Dedifferentiated amniotic fluid mesenchymal stem cell (primary cell): ENCODE data around the gene CAPN3.

Experiments used
- DNase-seq: peaks from one replicate; pipeline ENCODE4 v3.0.0-alpha.2; 2016; ENCODE audit errors: extremely low spot score

Gene CAPN3

GRCh38 chr15:42356851-42357250, 2.5 kb upstream of the CAPN3 start:
- DNase-seq, result no peak

DNA sequence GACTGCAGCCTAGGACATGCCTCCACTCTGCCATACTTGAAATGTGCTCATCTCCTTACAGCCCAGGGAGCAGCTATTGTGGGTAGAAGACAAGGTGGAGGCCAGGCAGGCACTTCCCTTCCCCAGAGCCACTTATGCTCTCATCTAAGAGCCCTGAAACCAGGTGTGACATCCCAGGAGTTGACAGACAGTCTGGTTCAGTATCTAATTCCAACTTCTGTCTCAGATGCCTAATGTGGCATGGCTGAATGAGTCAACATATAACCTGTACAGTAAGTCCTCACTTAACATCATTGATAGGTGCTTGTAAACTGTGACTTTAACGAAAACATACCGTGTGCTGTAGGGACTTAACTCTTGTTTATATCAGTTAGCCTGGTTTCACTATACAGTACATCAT, 1.2 kb upstream of the CAPN3 start:
- no peak for DNase-seq

GRCh38 chr15:42359985-42360384, 684 bp downstream of the CAPN3 start:
- DNase-seq, result no peak

GRCh38 chr15:42360535-42361112, 1.3 kb downstream of the CAPN3 start:
- DNase-seq, result no peak

DNA sequence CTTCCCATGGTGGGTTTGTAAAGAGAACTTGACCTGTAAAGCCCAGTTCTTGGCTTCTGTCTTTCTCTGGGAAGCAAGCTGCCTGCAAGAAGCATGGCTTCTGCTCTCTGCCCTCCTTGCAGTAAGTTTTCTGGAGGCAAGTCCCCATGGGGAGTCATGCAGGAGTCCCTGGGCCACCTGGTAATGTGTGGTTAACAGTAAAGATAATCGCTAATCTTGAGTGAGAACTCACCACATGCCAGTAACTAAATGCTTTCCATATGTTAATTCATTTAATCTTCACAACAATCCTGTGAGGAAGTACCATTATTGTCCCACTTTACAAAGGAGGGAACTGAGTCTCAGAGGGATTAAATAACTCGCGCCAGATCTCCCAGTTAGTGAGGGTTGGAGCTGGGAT, 4.2 kb downstream of the CAPN3 start:
- DNase-seq, result no peak

DNA sequence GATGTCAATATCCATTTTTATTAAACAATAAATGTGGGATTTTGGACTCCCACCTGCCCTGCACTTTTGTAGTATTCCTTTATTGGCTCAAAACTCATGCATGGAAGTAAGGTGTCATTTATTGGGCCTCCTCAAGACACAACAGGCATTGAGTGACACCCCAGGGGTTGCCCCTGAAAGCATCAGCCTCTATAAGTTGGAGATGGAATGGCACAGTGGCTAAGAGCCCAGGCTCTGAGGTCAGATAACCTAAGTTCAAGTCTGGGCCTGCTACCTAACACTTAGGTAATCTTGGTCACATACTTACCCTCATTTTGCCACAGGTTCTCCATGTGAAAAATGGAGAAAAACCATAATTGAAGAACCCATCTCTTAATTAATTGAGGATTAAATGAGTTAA, 4.6 kb downstream of the CAPN3 start:
- no peak for DNase-seq

DNA sequence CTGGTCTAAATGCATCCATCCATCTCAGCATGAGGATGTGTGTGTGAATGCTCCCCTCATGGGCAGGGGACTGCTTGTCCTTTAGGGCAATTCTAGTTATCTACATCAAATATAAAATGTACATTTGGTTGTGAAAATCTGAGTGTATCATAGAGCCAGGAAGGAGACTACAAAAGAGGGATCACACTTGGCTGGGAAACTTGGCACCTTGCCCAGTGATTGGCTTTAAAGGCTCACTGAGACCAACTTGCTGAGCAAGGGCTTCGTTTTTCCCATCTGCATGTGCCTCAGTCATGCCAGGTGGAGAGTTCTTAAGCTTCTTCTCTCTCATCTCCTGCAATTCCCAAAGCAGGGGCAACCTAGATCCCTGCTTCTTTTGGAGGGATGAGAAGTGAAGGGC, 5.2 kb downstream of the CAPN3 start:
- DNase-seq, result no peak

DNA sequence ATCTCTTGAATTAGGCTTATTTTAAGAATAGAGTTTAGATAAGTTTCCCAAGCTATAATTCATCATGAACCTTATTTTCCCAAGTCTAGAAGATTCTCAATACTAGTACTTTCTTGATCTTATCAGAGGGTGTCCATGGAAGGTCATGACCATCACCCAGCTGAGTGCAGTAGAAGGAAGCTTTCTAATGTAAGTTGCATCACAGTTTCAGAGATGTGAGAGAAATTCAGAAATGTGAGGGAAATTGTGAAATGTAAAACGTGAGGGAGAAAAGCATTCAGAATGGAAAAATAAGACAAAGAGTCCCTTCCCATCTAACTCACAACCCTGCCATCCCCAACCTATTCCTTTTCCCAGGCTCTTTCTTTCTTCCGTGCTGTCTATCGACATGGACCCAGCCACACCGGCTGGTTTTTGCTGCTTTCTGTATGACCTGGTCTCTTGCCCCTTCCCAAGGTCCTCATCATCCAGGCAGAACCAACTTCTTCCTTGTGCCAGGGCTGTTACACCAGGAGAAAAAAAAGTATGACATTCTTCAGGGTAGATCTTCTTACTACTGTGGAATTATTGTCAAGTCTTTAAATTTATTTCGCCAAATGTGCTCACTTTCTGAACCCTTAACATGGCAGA, 6.7 kb downstream of the CAPN3 start:
- no peak for DNase-seq

DNA sequence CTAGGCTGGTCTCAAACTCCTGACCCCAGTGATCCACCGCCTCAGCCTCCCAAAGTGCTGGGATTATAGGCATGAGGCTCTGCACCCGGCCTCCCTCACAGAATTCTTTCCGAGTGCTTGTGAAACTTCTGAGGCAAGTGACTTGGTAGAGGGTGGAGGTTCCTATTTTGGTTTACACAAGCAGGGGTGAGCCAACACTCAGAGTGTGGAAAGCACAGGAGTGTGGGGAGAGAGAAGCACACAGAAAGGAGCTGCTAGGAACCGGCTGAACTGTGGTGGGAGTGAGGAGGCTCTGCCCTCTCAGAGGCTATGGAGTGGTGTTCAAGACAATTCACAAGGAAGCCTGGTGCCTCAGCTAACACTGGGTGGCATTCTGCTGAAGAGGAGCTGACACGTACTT, 7.7 kb downstream of the CAPN3 start:
- no peak for DNase-seq

DNA sequence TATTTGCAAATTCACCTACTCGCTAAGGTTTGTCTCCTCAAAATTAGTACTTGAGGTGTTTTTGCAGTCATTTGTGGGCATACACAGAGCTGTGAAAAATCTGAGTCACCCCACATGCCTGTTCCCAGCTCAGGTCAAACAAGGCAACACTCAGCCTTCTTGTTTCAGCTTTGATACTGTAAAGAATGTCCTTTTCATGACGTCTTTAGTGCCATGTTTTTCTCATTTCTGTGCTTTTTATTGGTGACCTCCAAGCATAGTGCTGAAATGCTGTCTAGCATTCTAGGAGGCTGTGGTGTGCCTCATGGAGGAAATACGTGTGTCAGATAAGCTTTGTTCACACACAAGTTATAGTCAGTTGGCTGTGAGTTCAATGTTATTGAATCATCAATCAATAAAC, 8.8 kb downstream of the CAPN3 start:
- no peak for DNase-seq

DNA sequence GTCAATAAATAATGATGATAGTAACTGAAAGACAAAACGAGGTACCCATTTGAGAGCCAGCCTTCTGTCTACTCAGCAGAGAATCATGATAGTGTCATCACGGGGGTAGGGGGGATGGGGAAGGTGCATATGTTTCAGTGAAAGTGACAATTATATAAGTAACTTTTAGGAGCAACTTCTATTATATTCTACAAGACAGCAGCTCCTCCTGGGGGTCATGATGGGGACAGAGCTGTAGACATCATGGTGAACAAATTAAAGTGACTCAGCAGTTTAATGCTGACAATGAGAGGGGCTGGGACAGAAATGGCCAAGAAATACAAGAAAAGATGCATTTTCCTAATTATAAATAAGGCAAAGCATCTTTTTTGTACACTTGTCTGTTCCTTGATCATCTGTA, 11.8 kb downstream of the CAPN3 start:
- no peak for DNase-seq

DNA sequence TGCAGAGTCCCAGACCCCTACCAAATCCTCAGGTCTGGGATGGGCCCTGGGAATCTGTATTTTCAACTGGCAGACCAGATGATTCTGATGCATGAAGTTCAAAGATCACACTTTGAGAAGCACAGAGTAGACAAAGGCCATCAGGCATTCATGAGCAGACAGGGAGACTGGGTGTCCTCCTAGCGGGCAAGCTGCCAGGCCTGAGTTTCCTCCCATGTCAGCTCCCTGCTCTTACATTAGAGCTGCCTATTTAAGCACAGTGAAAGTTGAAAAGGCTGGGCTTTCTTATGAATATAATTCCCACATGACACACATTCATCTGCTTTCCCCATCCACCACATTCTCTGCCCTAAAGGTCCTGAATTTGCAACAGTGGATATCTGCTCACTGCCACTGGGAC, 14.0 kb downstream of the CAPN3 start:
- DNase-seq, result no peak

DNA sequence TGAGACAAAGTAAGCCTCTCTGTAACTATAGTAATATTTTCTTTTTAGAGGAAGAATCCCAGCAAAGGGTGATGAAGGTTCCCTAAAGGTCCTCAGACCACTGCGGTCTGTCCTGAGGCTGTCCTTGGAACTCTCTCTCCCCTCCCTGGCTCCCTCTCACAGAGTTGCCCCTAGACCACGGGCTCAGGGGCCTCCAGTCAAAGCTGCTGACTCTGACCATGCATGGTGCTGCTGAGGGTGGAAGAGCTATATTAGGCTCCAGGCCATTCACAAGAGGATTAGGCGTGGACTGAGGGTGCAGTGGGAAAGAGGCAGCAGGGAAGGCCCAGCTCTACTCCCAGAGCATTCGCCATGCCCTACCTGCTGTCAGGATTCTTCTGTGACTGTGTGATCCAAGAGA, 14.6 kb downstream of the CAPN3 start:
- DNase-seq, result no peak

- DNase-seq, result no peak
Observed at GRCh38 chr15:42374810-42375209, 15.5 kb downstream of the CAPN3 start.

GRCh38 chr15:42375252-42375651, 16.0 kb downstream of the CAPN3 start:
- DNase-seq, result no peak

DNA sequence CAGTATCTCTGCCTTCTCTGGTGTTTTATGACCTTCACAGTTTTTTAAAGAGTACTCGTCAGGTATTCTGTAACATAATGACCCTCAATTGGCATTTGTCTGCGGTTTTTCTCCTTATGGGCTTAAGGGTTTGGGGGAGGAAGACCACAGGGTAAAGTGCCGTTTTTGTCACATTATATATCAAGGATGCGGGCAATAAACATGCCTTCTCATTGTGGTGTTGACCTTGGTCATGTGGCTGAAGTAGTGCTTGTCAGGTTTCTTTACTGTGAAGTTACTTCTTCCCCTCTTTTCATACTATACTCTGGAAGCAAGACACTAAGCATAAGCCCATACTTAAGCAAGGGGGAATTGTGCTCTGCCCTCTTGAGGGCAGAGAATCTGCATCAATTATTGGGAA, 16.6 kb downstream of the CAPN3 start:
- no peak for DNase-seq

DNA sequence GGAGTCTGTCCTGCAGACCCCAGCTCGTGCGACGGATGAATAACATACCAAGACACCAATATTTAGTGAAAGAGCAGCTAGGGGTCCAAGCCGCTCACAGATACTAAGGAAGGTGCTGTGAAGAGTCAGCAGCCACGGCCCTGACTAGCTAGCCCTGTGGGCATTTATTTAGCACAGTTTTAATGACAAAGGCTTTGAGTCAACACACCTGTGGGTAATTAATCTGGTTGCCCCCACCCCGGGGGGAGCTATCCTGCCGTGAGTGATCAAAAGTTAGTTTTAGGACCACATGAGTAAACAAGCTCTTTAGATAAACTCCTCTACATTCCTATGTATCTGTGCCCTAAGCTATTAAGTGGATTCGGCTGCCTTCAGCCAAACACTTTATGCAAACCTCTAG, 18.7 kb downstream of the CAPN3 start:
- no peak for DNase-seq

- no peak for DNase-seq
Observed at GRCh38 chr15:42384597-42384996, 25.3 kb downstream of the CAPN3 start.

DNA sequence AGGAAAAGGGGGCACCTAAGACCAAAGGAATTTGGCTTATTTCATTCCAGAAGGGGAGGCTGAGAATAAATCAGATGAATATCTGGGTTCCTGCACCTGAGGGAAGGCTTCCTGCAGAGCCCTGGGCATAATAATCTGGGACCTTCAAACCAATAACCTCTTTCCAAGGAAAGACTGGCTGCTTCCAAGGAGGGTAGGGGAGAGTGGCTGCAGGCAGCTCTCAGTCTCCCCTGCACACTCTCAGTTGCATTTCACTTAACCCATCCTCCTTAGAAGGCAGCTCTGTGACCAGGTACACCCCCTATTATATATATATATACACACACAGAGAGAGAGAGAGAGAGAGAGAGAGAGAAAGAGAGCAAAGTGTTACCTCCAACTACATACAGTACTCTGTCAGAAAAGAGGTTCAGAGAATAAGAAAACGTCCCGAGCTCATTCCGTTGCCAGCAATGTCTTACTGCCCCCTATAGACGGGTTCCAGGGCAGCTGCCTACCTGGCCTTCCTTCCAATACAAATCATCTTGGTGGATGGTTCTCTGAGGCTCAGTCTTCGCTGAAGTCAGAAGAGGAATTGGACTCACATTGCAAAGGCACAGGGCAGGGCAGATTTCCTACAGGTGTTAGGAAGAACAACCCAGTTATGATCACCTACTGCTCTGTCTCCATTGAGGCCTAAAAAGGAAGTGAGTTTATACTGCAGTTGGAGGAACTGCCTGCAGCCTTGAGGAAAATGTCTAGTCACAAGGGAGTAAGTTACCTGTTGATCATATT, 26.1 kb downstream of the CAPN3 start:
- no peak for DNase-seq

DNA sequence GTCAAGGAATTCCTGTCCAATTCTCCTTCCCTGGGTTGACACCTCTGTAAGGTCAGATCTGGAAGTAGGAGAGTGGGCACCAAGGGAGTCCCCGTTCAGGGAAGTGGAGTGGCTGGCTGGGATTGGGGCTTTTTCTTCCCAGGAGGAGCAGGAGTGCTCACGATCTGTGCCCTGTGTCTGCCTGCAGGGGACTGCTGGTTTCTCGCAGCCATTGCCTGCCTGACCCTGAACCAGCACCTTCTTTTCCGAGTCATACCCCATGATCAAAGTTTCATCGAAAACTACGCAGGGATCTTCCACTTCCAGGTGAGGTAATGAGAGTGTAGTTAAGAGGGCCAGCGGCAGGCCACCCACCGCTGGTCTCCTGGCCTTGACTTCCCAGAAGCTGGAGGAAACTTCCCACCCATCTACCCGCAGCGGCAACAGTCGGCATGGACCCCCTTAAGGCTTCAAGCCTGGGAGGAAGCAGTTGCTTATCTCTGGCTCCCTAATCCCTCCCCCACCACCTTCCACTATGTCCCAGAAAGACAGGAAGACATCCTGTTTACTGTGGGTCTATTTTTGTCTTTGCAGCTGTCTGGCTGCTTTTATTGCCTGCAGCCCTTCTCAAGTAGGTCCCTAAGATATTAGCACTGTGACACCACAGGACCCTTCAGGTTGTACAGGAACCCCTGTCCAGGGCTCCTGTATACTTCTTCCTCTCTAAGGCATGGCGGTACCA, 26.8 kb downstream of the CAPN3 start:
- DNase-seq, result no peak

DNA sequence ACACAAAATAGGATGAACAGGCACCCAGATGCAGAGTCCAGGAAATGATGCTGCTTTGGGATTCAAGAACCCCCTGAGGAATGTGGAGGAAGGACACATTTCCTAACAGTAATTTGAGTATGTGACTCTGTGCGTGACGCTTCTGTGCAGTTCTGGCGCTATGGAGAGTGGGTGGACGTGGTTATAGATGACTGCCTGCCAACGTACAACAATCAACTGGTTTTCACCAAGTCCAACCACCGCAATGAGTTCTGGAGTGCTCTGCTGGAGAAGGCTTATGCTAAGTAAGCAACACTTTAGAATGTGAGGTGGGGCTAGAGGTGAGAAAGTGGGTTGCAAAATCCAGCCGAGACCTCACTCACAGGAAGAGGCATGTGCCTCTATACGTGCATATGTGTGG, 28.3 kb downstream of the CAPN3 start:
- no peak for DNase-seq

DNA sequence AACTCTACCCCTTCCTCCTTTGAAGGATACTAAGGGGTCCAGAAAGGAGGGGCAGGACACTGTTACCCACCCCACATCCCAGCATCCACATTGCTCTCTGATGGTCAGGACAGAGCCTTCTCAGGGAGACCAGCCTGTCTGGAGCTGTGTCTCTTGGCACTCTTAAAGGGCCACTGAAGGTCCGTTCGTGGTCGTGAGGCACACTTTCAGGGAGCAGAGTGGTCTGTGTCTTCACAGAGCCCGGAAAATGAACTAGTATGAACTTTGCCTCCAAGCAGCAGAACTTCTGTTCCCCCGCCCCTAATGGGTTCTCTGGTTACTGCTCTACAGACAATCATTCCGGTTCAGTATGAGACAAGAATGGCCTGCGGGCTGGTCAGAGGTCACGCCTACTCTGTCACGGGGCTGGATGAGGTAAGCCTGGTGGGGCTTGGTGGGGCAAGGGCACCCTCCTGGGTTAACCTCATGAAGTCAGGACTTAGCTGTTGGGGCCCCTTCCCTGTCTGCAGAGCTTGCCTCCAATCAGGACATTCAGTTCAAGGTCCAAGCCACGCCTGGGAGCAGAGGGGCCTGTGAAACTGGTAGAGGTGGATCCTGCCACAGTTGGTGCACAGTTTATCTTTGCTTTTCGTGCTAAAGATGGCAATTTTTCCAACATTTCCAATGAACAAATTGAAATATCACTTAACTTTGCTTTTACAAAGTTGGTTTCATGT, 33.2 kb downstream of the CAPN3 start:
- no peak for DNase-seq
